H9 (cell line): ENCODE data around the gene SCAF4. TPM values are rescaled to one million over a fixed set of nuclear protein-coding genes. Genes with fewer than 3 reads are reported as not detected.

Experiments
- DNase-seq: peaks from one replicate; pipeline ENCODE4 v3.0.0-alpha.2; 2017
- H2AFZ ChIP-seq: one replicate; pipeline ENCODE4 v1.6.1; 2013; ENCODE audit warnings: mild to moderate bottlenecking, low read length, control low read depth, moderate library complexity
- H2AK5ac ChIP-seq: 2 replicates; pipeline ENCODE4 v1.6.1; 2013; ENCODE audit warnings: low read length, control low read depth, mixed read lengths; ENCODE audit not compliant: insufficient read length
- H2BK120ac ChIP-seq: one replicate; pipeline ENCODE4 v1.6.1; 2013; ENCODE audit warnings: low read depth, mild to moderate bottlenecking, low read length, control low read depth, inconsistent platforms; ENCODE audit not compliant: poor library complexity, severe bottlenecking
- H2BK12ac ChIP-seq: 2 replicates; pipeline ENCODE4 v1.6.1; 2013; ENCODE audit warnings: low read length, control low read depth, mixed read lengths, low read depth; ENCODE audit not compliant: insufficient read length
- H2BK15ac ChIP-seq: 2 replicates; pipeline ENCODE4 v1.6.1; 2013; ENCODE audit warnings: low read depth, low read length, control low read depth
- H2BK20ac ChIP-seq: one replicate; pipeline ENCODE4 v1.6.1; 2013; ENCODE audit warnings: low read depth, mild to moderate bottlenecking, low read length, control low read depth, inconsistent platforms; ENCODE audit not compliant: poor library complexity, severe bottlenecking
- H2BK5ac ChIP-seq: 2 replicates; pipeline ENCODE4 v1.6.1; 2013; ENCODE audit warnings: low read length, control low read depth, mixed read lengths; ENCODE audit not compliant: insufficient read length
- H3K14ac ChIP-seq: 2 replicates; pipeline ENCODE4 v1.6.1; 2013; ENCODE audit warnings: low read length, control low read depth; ENCODE audit not compliant: insufficient read depth
- H3K18ac ChIP-seq: 2 replicates; pipeline ENCODE4 v1.6.1; 2013; ENCODE audit warnings: low read depth, mild to moderate bottlenecking, mixed read lengths, low read length, control low read depth; ENCODE audit not compliant: insufficient read length
- H3K23ac ChIP-seq: 2 replicates; pipeline ENCODE4 v1.6.1; 2013; ENCODE audit warnings: low read length, control low read depth, mixed read lengths, low read depth; ENCODE audit not compliant: insufficient read length
- H3K23me2 ChIP-seq: 2 replicates; pipeline ENCODE4 v1.6.1; 2013; ENCODE audit warnings: low read depth, mild to moderate bottlenecking, mixed read lengths, low read length, control low read depth; ENCODE audit not compliant: insufficient read length, poor library complexity, severe bottlenecking
- H3K27ac ChIP-seq: 2 replicates; pipeline ENCODE4 v1.5.1; 2013; ENCODE audit warnings: low read length, control low read depth, mixed read lengths, low read depth; ENCODE audit not compliant: insufficient read length
- H3K27me3 ChIP-seq: 2 replicates; pipeline ENCODE4 v1.6.1; 2013; ENCODE audit warnings: low read length, control low read depth, inconsistent platforms; ENCODE audit not compliant: insufficient read depth
- H3K4ac ChIP-seq: 2 replicates; pipeline ENCODE4 v1.6.1; 2013; ENCODE audit warnings: low read depth, mild to moderate bottlenecking, control low read depth, inconsistent platforms, low read length, moderate library complexity
- H3K4me1 ChIP-seq: 2 replicates; pipeline ENCODE4 v1.6.1; 2013; ENCODE audit warnings: low read length, control low read depth, inconsistent platforms; ENCODE audit not compliant: insufficient read depth
- H3K4me2 ChIP-seq: 2 replicates; pipeline ENCODE4 v1.6.1; 2013; ENCODE audit warnings: low read length, control low read depth, mixed read lengths; ENCODE audit not compliant: insufficient read length, insufficient read depth
- H3K56ac ChIP-seq: 2 replicates; pipeline ENCODE4 v1.6.1; 2013; ENCODE audit warnings: low read depth, mild to moderate bottlenecking, mixed read lengths, low read length, control low read depth; ENCODE audit not compliant: insufficient read length
- H3K79me1 ChIP-seq: 2 replicates; pipeline ENCODE4 v1.6.1; 2013; ENCODE audit warnings: low read depth, mild to moderate bottlenecking, moderate library complexity, low read length, control low read depth, inconsistent platforms; ENCODE audit not compliant: insufficient read depth, poor library complexity, severe bottlenecking
- H3K79me2 ChIP-seq: 2 replicates; pipeline ENCODE4 v1.6.1; 2013; ENCODE audit warnings: low read length, control low read depth, inconsistent platforms; ENCODE audit not compliant: insufficient read depth
- H3K9ac ChIP-seq: 2 replicates; pipeline ENCODE4 v1.6.1; 2013; ENCODE audit warnings: low read length, control low read depth, mixed read lengths; ENCODE audit not compliant: insufficient read length; ENCODE audit errors: extremely low read depth
- H3K9me3 ChIP-seq: one replicate; pipeline ENCODE4 v1.6.1; 2013; ENCODE audit warnings: low read depth, low read length, inconsistent platforms; ENCODE audit not compliant: control insufficient read depth
- H3T11ph ChIP-seq: one replicate; pipeline ENCODE4 v1.6.1; 2013; ENCODE audit warnings: mild to moderate bottlenecking, low read length, control low read depth, inconsistent platforms
- H4K20me1 ChIP-seq: one replicate; pipeline ENCODE4 v1.6.1; 2013; ENCODE audit not compliant: control insufficient read depth, insufficient read length, insufficient read depth
- H4K5ac ChIP-seq: 2 replicates; pipeline ENCODE4 v1.6.1; 2013; ENCODE audit warnings: low read depth, mild to moderate bottlenecking, mixed read lengths, low read length, control low read depth; ENCODE audit not compliant: insufficient read length
- H4K8ac ChIP-seq: replicated peaks from 2 replicates; pipeline ENCODE4 v1.6.1; 2013; ENCODE audit warnings: low read length, control low read depth, mixed read lengths, low read depth; ENCODE audit not compliant: insufficient read length
- H4K91ac ChIP-seq: 2 replicates; pipeline ENCODE4 v1.6.1; 2013; ENCODE audit warnings: low read depth, mild to moderate bottlenecking, moderate library complexity, mixed read lengths, low read length, control low read depth; ENCODE audit not compliant: insufficient read length
- H3K27ac Mint-ChIP-seq, 3 experiments: 2 replicates in 2 of 3; 3 replicates in 1 of 3; pipeline ENCODE4 v1.8.0; 2020 to 2021; ENCODE audit warnings: mixed read lengths in 3 of 3, mild to moderate bottlenecking in 1 of 3, moderate library complexity in 1 of 3
- H3K27me3 Mint-ChIP-seq: 2 replicates; pipeline ENCODE4 v1.8.0; 2021; ENCODE audit warnings: low read depth, mild to moderate bottlenecking, moderate library complexity, mixed read lengths
- H3K36me3 Mint-ChIP-seq, 3 experiments: 2 replicates in 2 of 3; 3 replicates in 1 of 3; pipeline ENCODE4 v1.8.0; 2020 to 2021; ENCODE audit warnings: low read depth in 3 of 3, mixed read lengths in 3 of 3; ENCODE audit not compliant: insufficient read depth in 1 of 3
- H3K4me1 Mint-ChIP-seq, 2 experiments: 2 replicates each; pipeline ENCODE4 v1.8.0; 2020; ENCODE audit warnings: mixed read lengths in 2 of 2
- H3K4me3 Mint-ChIP-seq, 2 experiments: 2 replicates in 1 of 2; 3 replicates in 1 of 2; pipeline ENCODE4 v1.8.0; 2020 to 2021; ENCODE audit warnings: mild to moderate bottlenecking in 2 of 2, mixed read lengths in 2 of 2, moderate library complexity in 1 of 2
- H3K9me3 Mint-ChIP-seq, 2 experiments: 2 replicates in 1 of 2; 3 replicates in 1 of 2; pipeline ENCODE4 v1.8.0; 2020; ENCODE audit warnings: mild to moderate bottlenecking in 2 of 2, mixed read lengths in 2 of 2, moderate library complexity in 1 of 2
- WGBS: extraction: QIAGEN DNeasy Blood & Tissue Kit; methylation state at CpG from one replicate; pipeline ENCODE4 v1.1.7; 2013; ENCODE audit warnings: missing lambda C conversion rate, low lambda C conversion rate, mixed read lengths; ENCODE audit not compliant: insufficient read length; ENCODE audit errors: extremely low coverage; 5-methylcytosine and 5-hydroxymethylcytosine counted together
- total RNA-seq: library from RNA; stranded (reverse); gene quantifications from 2 replicates; pipeline ENCODE4 v1.2.1, GENCODE V29; 2021
- TF ChIP-seq, protein P1 (sequence below): fragments of 200-600 bp; sonication (generic); conservative IDR thresholded peaks from 3 replicates; pipeline ENCODE4 v1.8.0; 2021; ENCODE audit warnings: antibody characterized with exemption, mild to moderate bottlenecking

Gene SCAF4
- total RNA-seq, 1 experiment from 2014 or later: 76.8 TPM

DNA sequence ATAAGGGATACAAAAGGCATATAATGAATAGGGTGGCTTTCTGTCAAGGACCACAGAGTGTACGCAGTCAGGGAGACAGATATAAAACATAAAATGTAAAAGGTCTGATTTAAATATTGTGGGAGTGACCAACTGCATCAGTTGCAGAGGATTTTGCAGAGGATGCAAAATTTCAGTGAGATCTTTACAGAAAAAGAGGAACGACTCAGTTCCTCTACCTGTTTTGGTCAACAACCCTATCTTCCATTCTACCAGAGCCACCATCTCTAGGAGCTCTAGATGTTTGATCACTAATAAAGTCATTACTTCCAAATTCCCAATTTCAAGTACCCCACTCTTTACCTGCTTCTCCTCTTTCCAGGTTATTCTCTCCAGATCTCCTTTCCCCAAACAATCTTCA lies 56.0 kb downstream of the SCAF4 start:
- no peak overlapping the region for H3K4ac ChIP-seq
- no peak overlapping the region for H3K14ac ChIP-seq
- H3K9me3 ChIP-seq: no peaks in the 10 kb centered on the region
- H2BK5ac ChIP-seq: no peak overlapping the region
- Mint-ChIP-seq H3K4me1 (peaks cover 6 to 10% of the 10 kb centered on the region in 2 experiments; a peak in 3 of 4 replicates), H3K27me3 (no peaks in the 10 kb centered on the region), H3K9me3 (no peaks in the 10 kb centered on the region), H3K4me3 (no peak overlapping the region), H3K27ac (no peak overlapping the region), H3K36me3 (peaks cover 5 to 10% (median 5%) of the 10 kb centered on the region in 3 experiments; a peak in 5 of 7 replicates)
- no peak for DNase-seq
- H2BK15ac ChIP-seq: no peak overlapping the region
- H3K27me3 ChIP-seq: no peaks in the 10 kb centered on the region
- no peak overlapping the region for H2BK20ac ChIP-seq
- H3K4me1 ChIP-seq: no peaks in the 10 kb centered on the region
- no peaks in the 10 kb centered on the region for H4K20me1 ChIP-seq
- no peaks in the 10 kb centered on the region for H3K79me1 ChIP-seq
- no peak overlapping the region for H3K27ac ChIP-seq
- H3T11ph ChIP-seq: no peak overlapping the region
- no peak overlapping the region for H3K18ac ChIP-seq
- H3K23me2 ChIP-seq: no peaks in the 10 kb centered on the region
- H3K4me2 ChIP-seq: no peak overlapping the region
- no peaks in the 10 kb centered on the region for H3K79me2 ChIP-seq
- TF ChIP-seq, protein P1, sequence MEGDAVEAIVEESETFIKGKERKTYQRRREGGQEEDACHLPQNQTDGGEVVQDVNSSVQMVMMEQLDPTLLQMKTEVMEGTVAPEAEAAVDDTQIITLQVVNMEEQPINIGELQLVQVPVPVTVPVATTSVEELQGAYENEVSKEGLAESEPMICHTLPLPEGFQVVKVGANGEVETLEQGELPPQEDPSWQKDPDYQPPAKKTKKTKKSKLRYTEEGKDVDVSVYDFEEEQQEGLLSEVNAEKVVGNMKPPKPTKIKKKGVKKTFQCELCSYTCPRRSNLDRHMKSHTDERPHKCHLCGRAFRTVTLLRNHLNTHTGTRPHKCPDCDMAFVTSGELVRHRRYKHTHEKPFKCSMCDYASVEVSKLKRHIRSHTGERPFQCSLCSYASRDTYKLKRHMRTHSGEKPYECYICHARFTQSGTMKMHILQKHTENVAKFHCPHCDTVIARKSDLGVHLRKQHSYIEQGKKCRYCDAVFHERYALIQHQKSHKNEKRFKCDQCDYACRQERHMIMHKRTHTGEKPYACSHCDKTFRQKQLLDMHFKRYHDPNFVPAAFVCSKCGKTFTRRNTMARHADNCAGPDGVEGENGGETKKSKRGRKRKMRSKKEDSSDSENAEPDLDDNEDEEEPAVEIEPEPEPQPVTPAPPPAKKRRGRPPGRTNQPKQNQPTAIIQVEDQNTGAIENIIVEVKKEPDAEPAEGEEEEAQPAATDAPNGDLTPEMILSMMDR: no peak
- no peak overlapping the region for H4K8ac ChIP-seq
- no peak overlapping the region for H4K5ac ChIP-seq
- no peak overlapping the region for H2AK5ac ChIP-seq
- H2BK12ac ChIP-seq: no peak overlapping the region
- no peak overlapping the region for H2AFZ ChIP-seq
- H3K56ac ChIP-seq: no peak overlapping the region
- H2BK120ac ChIP-seq: no peak overlapping the region
- no CpG with 5 or more reads among the region's 2 CpGs for WGBS
- no peak overlapping the region for H3K23ac ChIP-seq
- H3K9ac ChIP-seq: no peak overlapping the region
- no peak overlapping the region for H4K91ac ChIP-seq
